ENCODE results near the gene SPEN. TPM values are rescaled to one million over a fixed set of nuclear protein-coding genes. Genes with fewer than 3 reads are reported as not detected.

SPEN gene
- total and polyA plus RNA-seq, 9 of the 15 experiments (the other 6 are each of a cell fraction or from before 2014, with no cell fraction given), result 5.7 to 87.5 (median 27.2) TPM

DNA sequence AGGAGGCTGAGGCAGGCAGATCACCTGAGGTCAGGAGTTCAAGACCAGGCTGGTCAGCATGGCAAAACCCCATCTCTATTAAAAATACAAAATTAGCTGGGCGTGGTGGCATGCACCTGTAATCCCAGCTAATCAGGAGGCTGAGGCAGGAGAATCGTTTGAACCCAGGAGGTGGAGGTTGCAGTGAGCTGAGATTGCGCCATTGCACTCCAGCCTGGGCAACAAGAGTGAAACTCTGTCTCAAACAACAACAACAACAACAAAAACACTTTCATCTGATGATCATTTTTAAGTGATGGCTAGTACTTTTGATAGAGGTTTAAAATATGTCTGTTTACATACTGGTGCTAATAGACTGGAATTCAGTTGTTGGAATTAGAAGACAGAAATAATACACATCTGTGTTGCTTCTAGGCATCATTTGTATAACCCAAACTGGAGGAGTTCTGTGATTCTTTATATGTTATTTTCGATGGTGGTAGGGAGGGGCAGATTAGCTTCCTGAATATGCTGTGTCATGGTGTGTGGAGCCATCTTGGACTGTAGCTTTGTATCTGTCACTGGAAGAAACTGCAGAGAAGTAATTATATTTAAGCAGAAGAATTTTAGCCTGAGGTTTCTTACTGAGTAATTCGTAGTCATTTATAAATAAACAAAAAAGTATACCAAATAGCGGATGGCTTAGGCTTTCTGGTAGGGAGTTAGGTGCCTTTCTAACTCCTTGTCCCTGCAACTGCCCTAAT, 45.5 kb downstream of the SPEN start (continued):
- TF ChIP-seq, protein P1, sequence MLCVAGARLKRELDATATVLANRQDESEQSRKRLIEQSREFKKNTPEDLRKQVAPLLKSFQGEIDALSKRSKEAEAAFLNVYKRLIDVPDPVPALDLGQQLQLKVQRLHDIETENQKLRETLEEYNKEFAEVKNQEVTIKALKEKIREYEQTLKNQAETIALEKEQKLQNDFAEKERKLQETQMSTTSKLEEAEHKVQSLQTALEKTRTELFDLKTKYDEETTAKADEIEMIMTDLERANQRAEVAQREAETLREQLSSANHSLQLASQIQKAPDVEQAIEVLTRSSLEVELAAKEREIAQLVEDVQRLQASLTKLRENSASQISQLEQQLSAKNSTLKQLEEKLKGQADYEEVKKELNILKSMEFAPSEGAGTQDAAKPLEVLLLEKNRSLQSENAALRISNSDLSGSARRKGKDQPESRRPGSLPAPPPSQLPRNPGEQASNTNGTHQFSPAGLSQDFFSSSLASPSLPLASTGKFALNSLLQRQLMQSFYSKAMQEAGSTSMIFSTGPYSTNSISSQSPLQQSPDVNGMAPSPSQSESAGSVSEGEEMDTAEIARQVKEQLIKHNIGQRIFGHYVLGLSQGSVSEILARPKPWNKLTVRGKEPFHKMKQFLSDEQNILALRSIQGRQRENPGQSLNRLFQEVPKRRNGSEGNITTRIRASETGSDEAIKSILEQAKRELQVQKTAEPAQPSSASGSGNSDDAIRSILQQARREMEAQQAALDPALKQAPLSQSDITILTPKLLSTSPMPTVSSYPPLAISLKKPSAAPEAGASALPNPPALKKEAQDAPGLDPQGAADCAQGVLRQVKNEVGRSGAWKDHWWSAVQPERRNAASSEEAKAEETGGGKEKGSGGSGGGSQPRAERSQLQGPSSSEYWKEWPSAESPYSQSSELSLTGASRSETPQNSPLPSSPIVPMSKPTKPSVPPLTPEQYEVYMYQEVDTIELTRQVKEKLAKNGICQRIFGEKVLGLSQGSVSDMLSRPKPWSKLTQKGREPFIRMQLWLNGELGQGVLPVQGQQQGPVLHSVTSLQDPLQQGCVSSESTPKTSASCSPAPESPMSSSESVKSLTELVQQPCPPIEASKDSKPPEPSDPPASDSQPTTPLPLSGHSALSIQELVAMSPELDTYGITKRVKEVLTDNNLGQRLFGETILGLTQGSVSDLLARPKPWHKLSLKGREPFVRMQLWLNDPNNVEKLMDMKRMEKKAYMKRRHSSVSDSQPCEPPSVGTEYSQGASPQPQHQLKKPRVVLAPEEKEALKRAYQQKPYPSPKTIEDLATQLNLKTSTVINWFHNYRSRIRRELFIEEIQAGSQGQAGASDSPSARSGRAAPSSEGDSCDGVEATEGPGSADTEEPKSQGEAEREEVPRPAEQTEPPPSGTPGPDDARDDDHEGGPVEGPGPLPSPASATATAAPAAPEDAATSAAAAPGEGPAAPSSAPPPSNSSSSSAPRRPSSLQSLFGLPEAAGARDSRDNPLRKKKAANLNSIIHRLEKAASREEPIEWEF (CRISPR knock-in tag; IDR thresholded peaks at IDR 0.05), result 0 out of 2 replicates have a peak, but pooled peaks have one; percentile 78
- peak; percentile 53; the same call in 1 of the 2 replicates for TF ChIP-seq DIDO1 (tag; IDR thresholded peaks at IDR 0.05; ENCODE audit: low read depth)
- peak; percentile 72 for TF ChIP-seq ZNF644 (tag; IDR thresholded peaks at IDR 0.05; ENCODE audit: low read depth)
- peak; percentile 22; the same call in 1 of the 2 replicates for TF ChIP-seq DMBX1 (CRISPR knock-in tag; IDR thresholded peaks at IDR 0.05; ENCODE audit: borderline replicate concordance)
- TF ChIP-seq, protein P2, sequence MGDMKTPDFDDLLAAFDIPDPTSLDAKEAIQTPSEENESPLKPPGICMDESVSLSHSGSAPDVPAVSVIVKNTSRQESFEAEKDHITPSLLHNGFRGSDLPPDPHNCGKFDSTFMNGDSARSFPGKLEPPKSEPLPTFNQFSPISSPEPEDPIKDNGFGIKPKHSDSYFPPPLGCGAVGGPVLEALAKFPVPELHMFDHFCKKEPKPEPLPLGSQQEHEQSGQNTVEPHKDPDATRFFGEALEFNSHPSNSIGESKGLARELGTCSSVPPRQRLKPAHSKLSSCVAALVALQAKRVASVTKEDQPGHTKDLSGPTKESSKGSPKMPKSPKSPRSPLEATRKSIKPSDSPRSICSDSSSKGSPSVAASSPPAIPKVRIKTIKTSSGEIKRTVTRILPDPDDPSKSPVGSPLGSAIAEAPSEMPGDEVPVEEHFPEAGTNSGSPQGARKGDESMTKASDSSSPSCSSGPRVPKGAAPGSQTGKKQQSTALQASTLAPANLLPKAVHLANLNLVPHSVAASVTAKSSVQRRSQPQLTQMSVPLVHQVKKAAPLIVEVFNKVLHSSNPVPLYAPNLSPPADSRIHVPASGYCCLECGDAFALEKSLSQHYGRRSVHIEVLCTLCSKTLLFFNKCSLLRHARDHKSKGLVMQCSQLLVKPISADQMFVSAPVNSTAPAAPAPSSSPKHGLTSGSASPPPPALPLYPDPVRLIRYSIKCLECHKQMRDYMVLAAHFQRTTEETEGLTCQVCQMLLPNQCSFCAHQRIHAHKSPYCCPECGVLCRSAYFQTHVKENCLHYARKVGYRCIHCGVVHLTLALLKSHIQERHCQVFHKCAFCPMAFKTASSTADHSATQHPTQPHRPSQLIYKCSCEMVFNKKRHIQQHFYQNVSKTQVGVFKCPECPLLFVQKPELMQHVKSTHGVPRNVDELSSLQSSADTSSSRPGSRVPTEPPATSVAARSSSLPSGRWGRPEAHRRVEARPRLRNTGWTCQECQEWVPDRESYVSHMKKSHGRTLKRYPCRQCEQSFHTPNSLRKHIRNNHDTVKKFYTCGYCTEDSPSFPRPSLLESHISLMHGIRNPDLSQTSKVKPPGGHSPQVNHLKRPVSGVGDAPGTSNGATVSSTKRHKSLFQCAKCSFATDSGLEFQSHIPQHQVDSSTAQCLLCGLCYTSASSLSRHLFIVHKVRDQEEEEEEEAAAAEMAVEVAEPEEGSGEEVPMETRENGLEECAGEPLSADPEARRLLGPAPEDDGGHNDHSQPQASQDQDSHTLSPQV (IDR thresholded peaks at IDR 0.05), result peak; percentile 97
- TF ChIP-seq NFIC (IDR thresholded peaks at IDR 0.05), result 0 out of 2 replicates have a peak, but pooled peaks have one; percentile 20
- TF ChIP-seq KDM1A (IDR thresholded peaks at IDR 0.05), result peak; percentile 24 to 35; a peak in 1 of 4 replicates
- TF ChIP-seq, protein P3, sequence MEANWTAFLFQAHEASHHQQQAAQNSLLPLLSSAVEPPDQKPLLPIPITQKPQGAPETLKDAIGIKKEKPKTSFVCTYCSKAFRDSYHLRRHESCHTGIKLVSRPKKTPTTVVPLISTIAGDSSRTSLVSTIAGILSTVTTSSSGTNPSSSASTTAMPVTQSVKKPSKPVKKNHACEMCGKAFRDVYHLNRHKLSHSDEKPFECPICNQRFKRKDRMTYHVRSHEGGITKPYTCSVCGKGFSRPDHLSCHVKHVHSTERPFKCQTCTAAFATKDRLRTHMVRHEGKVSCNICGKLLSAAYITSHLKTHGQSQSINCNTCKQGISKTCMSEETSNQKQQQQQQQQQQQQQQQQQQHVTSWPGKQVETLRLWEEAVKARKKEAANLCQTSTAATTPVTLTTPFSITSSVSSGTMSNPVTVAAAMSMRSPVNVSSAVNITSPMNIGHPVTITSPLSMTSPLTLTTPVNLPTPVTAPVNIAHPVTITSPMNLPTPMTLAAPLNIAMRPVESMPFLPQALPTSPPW (CRISPR knock-in tag; IDR thresholded peaks at IDR 0.05), result peak; percentile 74
- TF ChIP-seq HDAC3 (IDR thresholded peaks at IDR 0.05; ENCODE audit: borderline replicate concordance, partially characterized antibody), result peak; percentile 31
- 0 out of 4 replicates have a peak, but pooled peaks of 1 of the 2 experiments have one; percentile 11 for TF ChIP-seq NRF1 (conservative IDR thresholded peaks at IDR 0.05 in 1 of 2, IDR thresholded peaks at IDR 0.05 in 1 of 2)
- peak; percentile 99 for TF ChIP-seq ZNF316 (IDR thresholded peaks at IDR 0.05)
- TF ChIP-seq YY1 (IDR thresholded peaks at IDR 0.05; ENCODE audit: borderline replicate concordance in 1 of 3, control insufficient read depth in 1 of 3, extremely low read depth in 1 of 3, insufficient read depth in 3 of 3, insufficient read length in 1 of 3, insufficient replicate concordance in 2 of 3, low read depth in 1 of 3, low read length in 2 of 3), result peak in 2 of 3 experiments; percentile 37 to 92
- TF ChIP-seq ZNF589 (CRISPR knock-in tag; IDR thresholded peaks at IDR 0.05; ENCODE audit: low read depth), result 0 out of 2 replicates have a peak, but pooled peaks have one; percentile 31
- TF ChIP-seq NFE2L1 (tag; IDR thresholded peaks at IDR 0.05; ENCODE audit: borderline replicate concordance, low read depth), result peak; percentile 99

All from K562 (cell line).